ENCODE measurements around the gene MMP17. TPM values are rescaled to one million over a fixed set of nuclear protein-coding genes. Genes with fewer than 3 reads are reported as not detected.

The MMP17 gene
- 13.8 TPM for polyA plus RNA-seq (2013, experiment 1 of 2; ENCODE audit: insufficient read length)
- 15.0 TPM for polyA plus RNA-seq (2013, experiment 2 of 2; ENCODE audit: insufficient read length)

DNA sequence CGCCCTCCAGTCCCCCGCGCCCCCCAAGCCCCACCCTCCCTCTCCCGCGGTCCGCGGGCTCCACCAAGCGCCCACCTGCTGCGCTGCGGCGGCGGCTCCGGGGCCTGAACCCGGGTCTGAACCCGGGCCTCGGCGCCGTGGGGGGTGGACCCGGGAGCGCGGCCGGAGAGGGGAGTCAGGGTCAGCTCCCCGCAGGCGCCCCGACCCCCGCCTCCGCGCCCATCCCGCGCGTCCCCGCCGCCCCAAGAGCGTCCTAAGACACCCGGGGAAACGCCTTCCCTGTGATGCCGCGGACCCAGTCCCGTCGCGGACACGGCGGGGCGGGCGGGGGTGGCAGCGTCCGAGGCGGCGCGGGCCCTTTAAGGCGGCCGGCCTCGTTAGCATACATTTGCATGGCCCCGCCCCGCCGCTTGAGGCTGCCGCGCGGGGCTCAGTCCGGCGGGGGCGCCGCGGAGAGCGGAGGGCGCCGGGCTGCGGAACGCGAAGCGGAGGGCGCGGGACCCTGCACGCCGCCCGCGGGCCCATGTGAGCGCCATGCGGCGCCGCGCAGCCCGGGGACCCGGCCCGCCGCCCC is at the start of gene MMP17:
TSS of gene MMP17 (plus strand) at position 433 of the 574 bp plus-strand sequence. CDS start at position 535, 102 bp downstream.
- DNase-seq, result peak; percentile 72

DNA sequence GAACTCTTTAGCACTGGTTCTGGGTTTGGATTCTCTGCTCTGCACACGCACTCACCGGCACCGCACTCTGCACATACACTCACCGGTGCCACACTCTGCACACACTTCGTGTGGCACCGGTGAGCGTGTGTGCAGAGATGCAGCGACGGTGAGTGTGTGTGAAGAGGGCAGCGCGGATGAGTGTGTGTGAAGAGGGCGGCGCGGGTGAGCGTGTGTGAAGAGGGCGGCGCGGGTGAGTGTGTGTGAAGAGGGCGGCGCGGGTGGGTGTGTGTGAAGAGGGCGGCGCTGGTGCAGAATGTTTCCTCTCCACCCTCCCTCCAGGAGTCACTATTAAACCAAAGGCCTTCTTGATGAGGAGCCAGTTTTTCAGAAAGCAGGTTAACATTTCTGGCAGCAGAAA is 49.2 kb upstream of the MMP17 start:
- no peak for DNase-seq

DNA sequence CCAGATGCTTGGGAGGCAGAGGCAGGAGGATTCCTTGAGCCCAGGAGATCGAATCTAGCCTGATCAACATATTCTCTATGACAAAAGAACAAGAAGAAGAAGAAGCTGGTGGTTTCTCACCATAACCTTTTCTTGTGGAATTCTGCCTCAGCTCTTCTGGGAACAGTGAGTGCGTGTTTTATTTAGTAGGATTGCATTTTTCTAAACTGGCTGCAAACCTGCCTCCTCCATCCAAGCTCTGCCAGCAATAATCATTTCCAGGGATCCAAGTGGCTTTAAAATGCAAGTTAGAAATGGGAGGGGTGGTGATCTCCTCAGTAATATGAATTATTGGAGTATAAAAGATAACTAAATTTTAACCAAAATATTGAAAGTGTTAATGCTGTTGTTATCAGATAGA is 46.1 kb upstream of the MMP17 start:
- DNase-seq, result no peak

DNA sequence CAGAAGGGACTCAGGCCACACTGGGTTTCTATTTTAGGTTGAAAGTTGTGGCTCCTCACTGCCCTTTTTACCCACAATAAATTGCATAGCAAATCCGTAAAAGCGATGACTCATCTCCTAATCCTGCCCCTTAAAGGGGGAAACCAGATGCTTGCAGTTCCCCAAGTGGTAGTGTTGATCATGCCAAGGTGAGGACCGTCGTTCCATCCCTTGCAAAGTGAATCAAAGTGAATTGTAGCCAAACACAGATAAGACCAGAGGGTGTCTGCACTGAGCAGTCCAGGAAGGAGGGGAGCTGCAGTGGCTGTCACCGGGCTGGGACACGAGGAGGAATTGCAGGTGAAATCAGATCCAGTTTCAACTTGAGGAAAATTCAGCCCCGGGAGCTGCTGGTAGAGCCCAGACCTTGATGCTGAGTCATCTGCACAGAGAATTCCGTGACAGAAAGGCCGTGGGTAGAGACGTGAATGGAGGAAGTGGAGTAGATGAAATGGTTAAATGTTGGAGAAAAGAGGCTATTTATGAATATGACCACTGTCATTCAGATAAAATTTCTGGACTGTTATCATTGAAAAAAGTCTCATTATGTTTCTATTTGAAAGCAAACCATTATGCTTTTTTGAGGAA is 44.2 kb upstream of the MMP17 start:
- DNase-seq, result peak; percentile 78

DNA sequence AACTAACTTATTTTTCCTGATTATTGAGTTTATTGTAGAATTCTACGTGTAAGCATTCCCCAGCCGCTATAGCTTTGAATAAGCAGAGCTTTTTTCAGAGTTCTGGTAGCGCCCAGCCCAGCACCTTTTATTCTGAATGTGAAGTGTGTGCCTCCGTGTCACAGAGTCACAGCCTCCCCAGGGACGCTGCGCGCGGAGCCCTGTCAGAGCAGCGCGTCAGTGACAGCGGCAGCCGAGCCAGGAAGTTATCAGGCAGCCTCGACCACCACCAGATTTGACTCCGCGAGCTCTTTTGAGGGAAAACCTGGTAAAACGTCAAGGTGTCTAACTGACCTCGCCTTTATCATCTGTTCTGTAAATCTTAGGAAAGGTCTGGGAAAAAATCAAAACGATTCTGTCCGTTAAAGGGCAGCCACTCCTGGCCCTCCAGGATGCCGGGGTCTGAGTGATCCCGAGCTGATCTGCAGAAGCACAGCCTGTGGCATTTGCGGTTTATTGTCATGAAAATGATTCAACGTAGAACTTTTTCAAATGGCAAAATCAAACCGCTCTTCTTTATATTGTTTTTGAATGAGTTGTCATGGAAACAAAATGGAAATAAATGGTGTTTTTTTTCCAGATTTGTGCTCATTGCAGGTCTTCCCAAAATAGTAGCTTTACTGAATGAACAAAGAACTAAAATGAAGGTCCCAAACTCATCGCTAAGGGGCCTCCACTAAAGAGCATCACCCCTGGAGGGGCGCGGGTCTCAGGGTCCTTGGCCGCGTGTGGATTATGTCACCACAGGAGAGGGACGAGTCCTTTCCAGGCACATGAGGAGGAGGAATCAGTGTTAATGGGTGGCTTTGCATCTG is 43.1 kb upstream of the MMP17 start:
- DNase-seq, result peak; percentile 34

DNA sequence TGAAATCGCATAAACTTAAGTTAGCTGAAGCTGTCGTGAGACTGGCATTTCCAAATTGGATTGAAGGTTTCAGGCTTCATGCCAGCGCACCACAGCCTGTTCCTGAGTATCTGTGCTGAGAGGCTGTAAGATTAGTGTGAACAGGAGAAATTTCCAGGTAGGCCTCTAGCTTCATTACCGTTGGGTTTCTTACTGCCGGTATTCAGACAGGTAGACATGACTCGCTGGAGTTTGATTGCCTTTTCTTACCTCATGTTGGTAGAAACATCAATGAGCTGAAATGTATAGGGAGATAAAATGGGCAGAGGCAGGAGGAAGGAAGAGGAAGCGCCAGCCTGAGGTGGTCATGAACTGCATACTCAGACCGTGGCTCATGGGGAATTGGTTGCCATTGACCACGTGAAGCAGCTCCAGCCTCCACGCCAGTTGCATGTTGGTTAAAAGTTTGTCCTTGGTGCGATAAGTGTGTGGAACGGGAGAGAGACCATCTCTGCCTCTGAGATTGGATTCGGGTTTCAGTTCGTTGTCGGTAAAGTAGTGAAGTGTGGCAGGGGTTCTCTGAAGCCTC is 42.3 kb upstream of the MMP17 start:
- DNase-seq, result no peak

DNA sequence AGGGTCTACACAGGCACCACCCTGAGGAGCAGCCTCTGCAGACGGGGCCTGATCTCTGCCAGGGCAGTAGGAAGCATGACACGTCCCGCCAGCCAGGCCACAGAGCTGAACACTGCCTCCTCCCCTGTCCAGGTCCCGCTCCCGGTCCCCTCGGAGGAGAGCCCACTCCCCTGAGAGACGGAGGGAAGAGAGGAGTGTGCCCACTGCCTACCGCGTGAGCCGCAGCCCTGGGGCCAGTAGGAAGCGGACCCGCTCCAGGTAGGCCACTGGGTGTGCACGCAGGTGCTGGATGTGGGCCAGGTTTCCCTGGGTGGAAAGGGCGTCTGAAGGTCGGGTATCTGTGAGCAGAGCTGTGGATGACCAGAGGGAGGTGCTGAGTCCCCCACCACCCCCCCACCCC is 41.9 kb upstream of the MMP17 start:
- DNase-seq, result no peak

DNA sequence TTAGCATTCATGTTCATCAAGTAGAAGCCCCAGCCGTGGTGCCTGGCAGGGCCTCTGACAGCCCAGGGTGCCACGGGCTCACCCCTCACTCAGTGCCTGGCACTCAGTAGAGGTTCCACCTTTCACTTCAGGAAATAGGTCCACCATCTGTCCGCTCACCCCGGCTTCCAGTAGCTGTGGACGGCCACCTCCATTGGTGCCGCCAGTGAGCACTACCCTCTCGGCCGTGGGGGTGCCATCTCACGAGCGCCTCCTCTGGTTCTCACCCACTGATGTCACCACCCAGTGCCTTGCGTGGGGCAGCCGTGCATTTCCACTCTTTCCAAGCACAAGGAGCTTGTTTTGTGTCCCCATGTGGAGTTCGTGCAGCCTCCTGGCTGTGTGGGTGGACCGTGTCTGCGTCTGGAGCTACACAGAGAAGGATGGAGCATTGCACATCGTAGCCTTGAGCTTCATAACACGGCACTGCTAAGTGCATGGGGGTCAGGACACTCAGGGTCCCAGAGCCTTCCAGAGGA is 41.0 kb upstream of the MMP17 start:
- DNase-seq, result no peak

DNA sequence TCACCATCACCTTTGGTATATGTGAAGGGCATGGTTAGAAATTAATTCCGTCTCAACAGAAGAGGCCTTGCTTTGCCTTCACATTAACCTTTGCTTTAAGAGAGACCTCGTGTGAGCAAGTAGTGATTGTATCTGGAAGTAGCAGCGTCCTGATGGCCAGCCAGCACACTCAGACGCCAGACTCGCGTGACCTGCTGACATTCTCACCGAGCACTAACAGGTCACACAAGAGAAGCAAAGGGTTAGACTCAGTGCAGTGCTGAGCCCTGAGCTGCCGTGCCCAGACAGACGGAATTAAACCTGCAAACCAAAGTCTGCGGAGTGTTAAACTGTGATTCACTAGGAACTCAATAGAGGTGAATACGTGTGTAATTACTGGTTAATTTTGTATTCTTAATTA is 40.1 kb upstream of the MMP17 start:
- no peak for DNase-seq

DNA sequence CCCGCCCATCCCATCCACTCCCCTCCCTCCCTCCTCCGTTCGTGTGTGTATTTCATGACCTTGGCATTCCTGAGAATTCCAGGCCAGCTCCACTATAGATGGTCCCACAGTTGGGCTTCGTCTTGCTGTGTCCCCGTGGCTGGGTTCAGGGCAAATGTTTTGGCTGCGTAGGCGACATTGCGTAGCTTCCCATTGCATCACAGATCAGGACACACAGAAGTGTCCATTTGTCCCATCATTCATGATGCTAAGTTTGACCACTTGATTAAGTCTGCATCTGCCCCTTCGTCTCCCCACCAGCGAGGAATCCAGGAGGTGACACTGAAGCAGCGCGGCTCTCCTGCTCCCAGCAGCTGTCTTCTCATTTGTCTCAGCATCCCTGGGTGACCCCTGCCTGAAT is 38.6 kb upstream of the MMP17 start:
- DNase-seq, result no peak

DNA sequence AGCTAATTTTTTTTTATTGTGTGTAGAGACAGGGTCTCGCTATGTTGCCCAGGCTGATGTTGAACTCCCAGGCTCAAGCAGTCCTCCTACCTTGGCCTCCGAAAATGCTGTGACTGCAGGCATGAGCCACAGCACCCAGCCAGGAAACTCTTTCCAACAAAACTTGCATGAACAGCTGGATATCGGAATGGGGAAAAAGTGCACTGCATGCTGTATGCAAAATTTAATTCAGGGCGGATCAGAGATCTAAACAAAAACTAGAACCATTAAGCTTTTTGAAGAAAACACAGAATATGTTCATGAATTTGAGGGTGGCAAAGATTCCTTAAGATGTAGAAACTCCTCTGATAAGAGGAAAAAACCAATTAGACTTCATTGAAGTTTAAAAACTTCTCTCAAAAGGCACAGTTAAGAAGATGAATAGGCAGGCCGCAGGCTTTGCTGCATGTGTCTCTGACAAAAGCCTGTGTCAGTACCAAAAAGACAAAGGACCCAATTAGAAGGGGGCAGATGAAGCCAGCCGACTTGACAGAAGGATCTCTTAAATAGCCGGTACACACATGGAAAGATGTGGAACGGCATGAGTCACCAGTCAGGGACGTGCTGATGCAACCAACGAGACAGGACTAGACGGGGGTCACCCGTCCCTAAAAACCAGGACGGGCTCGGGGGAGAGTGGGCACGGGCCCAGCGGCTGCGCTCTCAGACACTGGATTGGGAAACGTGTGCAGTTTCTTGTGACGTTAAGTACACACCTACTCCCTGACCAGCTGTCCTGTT is 34.8 kb upstream of the MMP17 start:
- DNase-seq, result peak; percentile 26

DNA sequence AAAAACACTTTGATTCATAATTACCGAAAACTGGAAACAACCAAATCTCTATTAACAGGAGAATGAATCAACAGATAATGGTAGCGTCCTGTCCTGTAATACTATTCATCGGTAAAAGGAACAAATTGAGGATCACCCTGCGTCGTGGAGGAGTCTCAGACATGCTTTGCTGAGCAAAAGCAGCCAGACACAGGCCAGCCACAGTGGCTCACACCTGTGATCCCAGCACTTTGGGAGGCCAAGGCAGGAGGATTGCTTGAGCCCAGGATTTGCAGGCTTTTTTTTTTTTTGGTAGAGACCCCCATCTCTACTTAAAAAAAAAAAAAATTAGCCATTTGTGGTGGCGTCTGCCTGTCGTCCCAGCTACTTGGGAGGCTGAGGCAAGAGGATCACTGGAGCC is 34.1 kb upstream of the MMP17 start:
- no peak for DNase-seq

DNA sequence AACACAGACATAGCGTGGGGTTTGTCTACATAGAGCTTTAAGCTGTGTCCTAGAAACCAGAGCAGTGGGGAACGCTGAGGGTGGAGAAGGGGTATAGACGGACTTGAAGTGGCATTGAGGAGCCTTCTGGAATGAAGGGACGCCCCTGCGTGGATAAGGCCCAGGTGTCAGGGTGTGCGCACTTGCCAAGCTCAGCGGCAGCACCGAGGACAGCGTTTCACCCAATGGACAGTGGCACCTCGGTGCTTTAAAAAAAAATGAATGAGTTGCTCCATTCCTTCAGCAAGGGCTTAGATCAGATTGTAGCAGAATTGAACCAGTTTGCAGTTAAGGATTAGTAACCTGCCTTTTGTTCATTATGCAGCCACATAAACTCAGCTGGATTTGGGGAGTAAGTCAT is 33.6 kb upstream of the MMP17 start:
- no peak for DNase-seq

DNA sequence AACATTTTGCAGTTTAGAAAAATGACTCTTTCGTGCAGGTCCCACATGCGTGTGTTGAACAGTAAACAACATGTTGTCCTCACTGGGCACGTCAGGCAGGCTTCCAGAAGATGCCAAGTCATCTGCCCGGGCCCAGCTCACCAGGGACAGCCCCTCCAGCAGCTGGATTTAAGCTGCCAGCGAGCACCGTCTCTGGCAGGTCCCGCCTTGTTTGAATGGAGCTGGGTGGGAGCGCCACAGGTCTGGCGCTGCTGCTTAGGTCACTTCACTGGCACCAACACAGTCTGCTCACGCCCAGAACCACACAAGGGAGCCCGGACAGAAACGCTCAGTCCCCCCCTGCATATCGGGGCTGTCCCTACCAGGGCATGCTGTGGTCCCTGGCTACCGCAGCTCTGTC is 33.1 kb upstream of the MMP17 start:
- no peak for DNase-seq

DNA sequence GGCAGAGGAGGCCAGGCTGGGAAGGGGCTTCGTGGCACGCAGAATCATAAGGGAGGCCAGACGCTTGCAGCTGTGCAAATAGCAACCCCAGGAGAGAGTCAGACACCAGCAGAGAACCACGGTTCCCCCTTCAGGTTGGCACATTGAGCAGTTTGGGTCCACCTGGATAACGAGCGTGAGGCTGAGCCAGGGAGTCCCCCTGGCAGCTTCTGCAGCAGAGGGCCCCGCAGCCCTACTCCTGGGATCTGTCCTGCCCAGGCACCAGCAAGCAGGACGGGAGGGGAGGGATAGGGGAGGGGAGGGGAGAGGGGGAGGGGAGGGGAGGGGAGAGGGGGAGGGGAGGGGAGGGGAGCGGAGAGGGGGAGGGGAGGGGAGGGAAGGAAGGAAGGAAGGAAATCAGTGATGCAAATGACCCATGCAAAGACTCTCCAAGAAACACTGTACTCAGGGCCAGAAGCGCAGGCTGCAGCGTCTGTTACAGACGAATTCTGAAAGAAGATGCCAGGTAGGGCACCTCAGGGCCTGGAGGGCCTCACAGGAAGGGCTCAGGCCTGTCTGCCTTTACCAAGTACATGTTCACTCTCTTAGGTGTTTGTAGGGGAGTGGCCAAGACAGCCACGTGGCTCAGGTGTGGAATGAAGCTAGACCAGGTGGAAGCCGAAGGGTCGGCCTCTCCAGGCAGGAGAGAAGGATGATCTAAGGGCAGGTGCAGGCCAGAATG is 32.3 kb upstream of the MMP17 start:
- no peak for DNase-seq

DNA sequence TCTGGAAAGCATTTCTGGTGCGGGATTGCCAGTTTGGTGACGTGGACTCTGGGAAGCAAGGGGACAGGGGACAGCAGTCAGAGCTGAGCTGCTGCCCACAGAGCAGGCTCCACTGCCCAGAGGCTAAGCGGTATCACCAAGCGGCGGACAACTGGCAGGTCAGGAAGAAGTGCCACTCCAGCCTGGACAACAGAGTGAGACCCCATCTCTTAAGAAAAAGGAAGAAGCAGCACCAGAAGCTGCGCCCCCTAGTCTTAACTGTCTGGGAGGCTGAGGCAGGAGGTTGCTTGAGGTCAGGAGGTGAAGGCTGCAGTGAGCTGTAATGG is 31.8 kb upstream of the MMP17 start:
- no peak for DNase-seq

DNA sequence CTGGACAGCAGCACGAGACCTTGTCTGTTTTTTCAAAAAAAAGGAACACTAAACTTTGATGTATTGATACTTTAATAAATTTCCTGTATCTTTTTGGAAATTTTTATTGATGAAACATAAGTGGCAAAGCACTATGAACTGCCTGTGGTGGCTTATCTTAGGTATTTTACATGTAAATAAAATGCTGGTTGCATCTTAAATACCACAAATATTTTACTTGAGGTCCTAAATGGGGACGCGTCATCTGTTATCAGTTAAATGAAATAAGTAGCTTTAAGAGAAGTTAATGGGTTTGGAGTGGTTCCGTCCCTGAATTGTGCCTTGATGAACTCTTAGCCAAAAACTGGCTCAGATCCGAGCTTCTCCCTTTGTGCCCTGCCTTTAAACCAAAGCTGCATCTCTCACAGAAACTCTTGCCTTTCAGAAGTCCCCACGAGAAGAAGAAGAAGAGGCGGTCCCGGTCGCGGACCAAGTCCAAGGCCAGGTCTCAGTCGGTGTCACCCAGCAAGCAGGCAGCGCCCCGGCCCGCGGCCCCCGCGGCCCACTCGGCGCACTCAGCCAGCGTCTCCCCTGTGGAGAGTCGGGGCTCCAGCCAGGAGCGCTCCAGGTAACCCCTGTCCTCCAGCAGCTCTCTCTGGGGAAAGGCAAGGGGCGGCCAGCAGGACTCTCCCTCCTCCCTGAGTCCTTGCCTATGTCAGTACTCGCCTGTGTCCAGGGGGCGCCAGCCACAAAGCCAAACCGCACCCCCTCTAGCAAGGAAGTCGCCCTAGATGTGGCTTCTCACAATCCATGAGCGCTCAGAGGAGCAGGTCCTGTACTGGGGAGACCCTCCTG is 31.2 kb upstream of the MMP17 start:
- no peak for DNase-seq

DNA sequence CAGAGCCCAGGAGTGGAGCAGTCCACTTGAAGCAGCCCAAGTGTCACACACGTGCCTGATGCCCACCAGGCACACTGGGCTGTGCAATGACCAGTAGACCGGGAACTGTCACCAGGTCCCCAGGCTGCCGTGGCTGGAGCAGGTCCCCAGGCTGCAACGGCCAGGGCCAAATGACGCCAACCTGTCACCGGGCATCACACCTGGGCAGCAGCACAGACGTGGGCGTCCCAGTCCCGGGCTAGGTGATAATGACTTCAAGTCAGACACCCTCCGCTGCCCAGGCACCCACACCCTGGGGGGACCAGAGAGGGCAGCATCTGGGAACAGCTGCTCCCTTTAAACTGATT is 30.6 kb upstream of the MMP17 start:
- no peak for DNase-seq

DNA sequence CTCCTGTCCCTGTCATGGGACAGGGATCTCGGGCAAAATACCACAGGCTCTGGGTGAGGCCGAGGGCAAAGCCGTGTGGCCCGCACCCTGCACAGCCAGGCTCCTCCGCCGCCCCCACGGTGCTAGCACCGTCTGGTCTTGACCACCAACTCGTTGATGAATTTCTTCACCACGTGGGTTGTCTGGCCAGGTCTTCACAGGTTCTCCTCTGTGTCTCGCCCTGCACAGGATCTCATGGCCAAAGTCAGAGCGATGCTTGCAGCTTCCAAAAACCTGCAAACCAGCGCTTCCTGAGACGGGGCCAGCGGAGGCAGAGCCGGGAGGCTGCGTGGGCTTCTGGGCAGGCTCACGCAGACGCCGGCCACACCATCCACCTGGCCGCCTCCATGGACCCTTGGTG is 29.0 kb upstream of the MMP17 start:
- DNase-seq, result no peak

DNA sequence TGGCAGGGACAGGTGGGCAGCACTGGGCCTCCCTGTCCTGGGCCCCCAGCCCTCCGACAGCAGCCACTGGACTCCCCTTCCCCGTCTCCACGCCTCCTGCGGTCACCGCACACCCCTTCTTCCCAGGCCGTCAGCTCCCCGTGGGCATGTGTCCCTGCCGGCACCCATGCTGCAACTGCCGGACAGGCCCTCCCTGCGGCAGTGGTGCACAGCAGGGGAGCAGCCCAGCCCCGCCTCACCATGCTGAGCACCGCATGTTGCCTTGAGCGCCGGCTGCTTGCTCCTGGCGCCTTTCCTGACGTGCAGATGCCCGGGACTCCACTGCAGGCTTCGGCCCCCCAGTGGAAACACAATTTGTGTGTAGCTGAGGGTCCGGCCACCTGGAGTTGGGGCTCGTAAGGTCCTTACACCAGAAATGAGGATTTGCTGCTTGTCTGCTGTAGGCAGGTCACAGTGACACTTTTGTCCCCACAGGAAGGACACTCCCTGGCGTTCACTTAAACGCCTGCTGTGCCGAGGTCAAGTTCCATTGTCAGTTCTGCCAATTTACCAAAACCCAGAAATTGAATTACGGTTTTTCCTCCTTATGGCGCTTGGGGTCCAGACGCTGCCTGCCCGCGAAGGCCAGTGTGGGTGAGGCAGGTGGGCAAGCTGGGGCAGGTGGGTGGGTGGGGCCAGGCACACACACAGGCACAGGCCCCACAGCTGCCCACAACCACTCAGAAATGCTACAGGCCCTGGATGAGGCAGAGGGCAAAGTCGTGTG is 28.2 kb upstream of the MMP17 start:
- no peak for DNase-seq

Data from fibroblast of skin of abdomen (primary cell).